Natural killer cell (primary cell): Measurements from ENCODE around the gene CAMK2B. TPM values are rescaled to one million over a fixed set of nuclear protein-coding genes. Genes with fewer than 3 reads are reported as not detected.

Experiments used
- ATAC-seq, 3 donors: fragments of 150-1000 bp in 2 of 3; fragments of 200-7000 bp in 1 of 3; cut with Tn5 transposase; 1 replicate in 1 of 3; 2 replicates in 2 of 3; pipeline ENCODE4 v1.10.0; 2021; ENCODE audit warnings: mild to moderate bottlenecking in 2 of 3, moderate library complexity in 2 of 3
- DNase-seq, 2 donors: peaks; one replicate each; pipeline versions ENCODE4 v3.0.0 to v3.0.0-alpha.2; 2013 to 2021; ENCODE audit warnings: mixed read lengths in 1 of 2
- H3K27ac ChIP-seq: one replicate; pipeline ENCODE4 v1.5.1; 2013; ENCODE audit warnings: mild to moderate bottlenecking, low read length
- H3K27me3 ChIP-seq: one replicate; pipeline ENCODE4 v1.6.1; 2013; ENCODE audit warnings: low read length; ENCODE audit not compliant: control insufficient read depth, insufficient read depth
- H3K36me3 ChIP-seq: one replicate; pipeline ENCODE4 v1.6.1; 2013; ENCODE audit warnings: low read length; ENCODE audit not compliant: control insufficient read depth, insufficient read depth
- H3K4me1 ChIP-seq: one replicate; pipeline ENCODE4 v1.6.1; 2013; ENCODE audit warnings: low read length; ENCODE audit not compliant: control insufficient read depth, insufficient read depth
- H3K4me3 ChIP-seq: one replicate; pipeline ENCODE4 v1.5.1; 2013; ENCODE audit warnings: low read length
- H3K9me3 ChIP-seq: one replicate; pipeline ENCODE4 v1.6.1; 2013; ENCODE audit warnings: low read length; ENCODE audit not compliant: control insufficient read depth, insufficient read depth
- H3K27ac Mint-ChIP-seq, 2 donors: one replicate each; pipeline ENCODE4 v1.8.0; 2022; ENCODE audit warnings: mild to moderate bottlenecking in 2 of 2, mixed read lengths in 2 of 2, moderate library complexity in 1 of 2
- H3K27me3 Mint-ChIP-seq, 2 donors: one replicate each; pipeline ENCODE4 v1.8.0; 2022; ENCODE audit warnings: low read depth in 2 of 2, mixed read lengths in 2 of 2
- H3K36me3 Mint-ChIP-seq: one replicate; pipeline ENCODE4 v1.8.0; 2022; ENCODE audit warnings: mixed read lengths
- H3K4me1 Mint-ChIP-seq, 2 donors: one replicate each; pipeline ENCODE4 v1.8.0; 2022; ENCODE audit warnings: mixed read lengths in 2 of 2
- H3K4me3 Mint-ChIP-seq: one replicate; pipeline ENCODE4 v1.8.0; 2022; ENCODE audit warnings: mild to moderate bottlenecking, moderate library complexity, mixed read lengths
- H3K9me3 Mint-ChIP-seq, 2 donors: one replicate each; pipeline ENCODE4 v1.8.0; 2022; ENCODE audit warnings: mixed read lengths in 2 of 2
- WGBS: methylation state at CpG from one replicate; pipeline ENCODE4 v1.1.7; 2013; ENCODE audit warnings: missing lambda C conversion rate; ENCODE audit not compliant: insufficient coverage; 5-methylcytosine and 5-hydroxymethylcytosine counted together
- intact Hi-C: fragments of 100-400 bp; cut with micrococcal nuclease; formaldehyde crosslinking; loops from one replicate; pipeline ENCODE4 v1.14.2; 2022
- total RNA-seq, 4 donors: library from RNA; stranded (reverse); fragments of 120-200 nt in 1 of 4; gene quantifications; one replicate each; pipeline versions ENCODE4 v1.2.3 to v1.2.4, GENCODE V29; 2013 to 2022
- TF ChIP-seq, protein P1 (sequence below): fragments of 200-600 bp; IDR thresholded peaks from one replicate; pipeline ENCODE4 v1.8.0; 2022; ENCODE audit warnings: antibody characterized with exemption

Gene CAMK2B
- total RNA-seq, 3 donors from 2014 or later (not counting 1 experiment from before 2014, with no cell fraction given), result 0.70 TPM; not detected in 2

DNA sequence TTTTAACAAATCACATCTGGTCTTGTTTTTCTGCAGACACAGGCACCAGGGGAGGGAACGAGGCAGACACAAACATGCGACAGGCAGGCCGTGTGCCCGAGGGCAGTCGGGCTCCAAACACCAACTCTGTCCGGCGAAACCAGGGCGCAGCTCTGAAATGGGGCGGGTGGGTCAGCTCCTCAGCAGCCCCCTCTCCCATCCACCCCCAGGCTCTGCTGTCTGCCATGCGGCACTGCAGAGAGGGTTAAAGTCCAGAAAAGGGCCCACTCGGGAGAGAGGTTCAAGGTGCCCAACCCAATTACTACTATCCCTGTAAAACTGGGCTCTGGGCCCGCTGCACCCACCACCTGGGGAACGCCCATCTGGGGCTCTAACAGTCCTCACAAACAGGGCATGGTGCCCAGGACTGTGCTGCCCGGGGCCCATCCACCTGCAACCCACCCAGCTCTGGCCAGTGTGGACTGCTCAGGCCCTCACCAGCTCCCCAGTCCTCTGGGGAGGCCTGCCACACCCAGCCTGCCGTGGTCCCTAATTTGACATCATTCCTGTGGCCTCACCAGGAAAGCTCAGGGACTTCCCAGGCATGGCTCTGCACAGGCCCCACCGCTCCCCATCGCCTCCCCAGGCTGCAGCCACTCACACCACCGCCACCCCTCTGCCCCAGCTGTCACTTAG, 105.9 kb downstream of the CAMK2B start:
- Histone ChIP-seq H3K9me3 (no peaks in the 10 kb centered on the region), H3K27me3 (no peaks in the 10 kb centered on the region), H3K4me3 (no peak overlapping the region), H3K36me3 (no peaks in the 10 kb centered on the region), H3K27ac (no peak overlapping the region), H3K4me1 (no peaks in the 10 kb centered on the region)
- Mint-ChIP-seq H3K36me3 (no peaks in the 10 kb centered on the region), H3K4me1 (no peaks in the 10 kb centered on the region), H3K27me3 (no peaks in the 10 kb centered on the region), H3K27ac (no peak overlapping the region), H3K9me3 (no peaks in the 10 kb centered on the region), H3K4me3 (no peak overlapping the region)
- TF ChIP-seq, protein P1, sequence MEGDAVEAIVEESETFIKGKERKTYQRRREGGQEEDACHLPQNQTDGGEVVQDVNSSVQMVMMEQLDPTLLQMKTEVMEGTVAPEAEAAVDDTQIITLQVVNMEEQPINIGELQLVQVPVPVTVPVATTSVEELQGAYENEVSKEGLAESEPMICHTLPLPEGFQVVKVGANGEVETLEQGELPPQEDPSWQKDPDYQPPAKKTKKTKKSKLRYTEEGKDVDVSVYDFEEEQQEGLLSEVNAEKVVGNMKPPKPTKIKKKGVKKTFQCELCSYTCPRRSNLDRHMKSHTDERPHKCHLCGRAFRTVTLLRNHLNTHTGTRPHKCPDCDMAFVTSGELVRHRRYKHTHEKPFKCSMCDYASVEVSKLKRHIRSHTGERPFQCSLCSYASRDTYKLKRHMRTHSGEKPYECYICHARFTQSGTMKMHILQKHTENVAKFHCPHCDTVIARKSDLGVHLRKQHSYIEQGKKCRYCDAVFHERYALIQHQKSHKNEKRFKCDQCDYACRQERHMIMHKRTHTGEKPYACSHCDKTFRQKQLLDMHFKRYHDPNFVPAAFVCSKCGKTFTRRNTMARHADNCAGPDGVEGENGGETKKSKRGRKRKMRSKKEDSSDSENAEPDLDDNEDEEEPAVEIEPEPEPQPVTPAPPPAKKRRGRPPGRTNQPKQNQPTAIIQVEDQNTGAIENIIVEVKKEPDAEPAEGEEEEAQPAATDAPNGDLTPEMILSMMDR, result no peak
- DNase-seq, result no peak
- 89% methylated on average over 18 of the region's 18 CpGs for WGBS
- no peak for ATAC-seq
- intact Hi-C loops, result no loop called here

DNA sequence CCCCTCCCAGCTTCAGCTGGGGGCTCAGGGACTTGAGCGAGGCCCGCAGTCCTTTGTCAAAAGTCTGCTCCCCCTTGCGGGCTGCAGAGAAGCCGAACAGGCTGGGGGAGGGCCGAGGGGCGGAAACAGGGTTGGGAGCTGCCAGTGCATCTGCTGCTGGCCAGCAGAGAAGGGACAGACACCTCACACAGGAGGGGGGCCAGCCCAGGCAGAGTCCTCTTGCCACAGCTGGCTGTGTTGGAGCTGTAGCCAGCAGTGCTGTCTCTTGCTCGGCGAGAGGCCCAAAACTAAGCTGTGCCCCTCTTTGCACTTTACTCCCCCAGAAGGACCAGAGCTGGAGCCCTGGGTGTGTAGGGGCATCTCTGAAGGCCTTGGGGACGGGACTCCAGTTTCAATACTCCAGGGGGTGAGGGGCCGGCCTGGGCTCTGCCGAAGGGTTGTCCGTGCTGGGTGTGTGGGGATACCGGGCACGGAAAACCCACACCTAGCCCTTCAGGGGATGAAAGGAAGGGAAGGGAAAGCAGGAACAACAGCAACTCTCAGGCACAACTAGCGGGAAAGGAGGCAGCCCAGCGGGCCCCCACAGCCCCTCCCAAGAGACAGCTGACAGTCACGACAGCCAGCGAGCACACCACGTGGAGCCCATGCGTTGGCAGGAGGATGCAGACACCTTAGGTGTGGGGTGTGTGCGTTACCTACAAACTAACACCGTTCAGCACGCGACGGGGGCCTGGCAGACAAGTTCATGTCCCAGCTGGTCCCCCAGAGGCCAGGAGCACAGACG, 106.8 kb downstream of the CAMK2B start:
- no peaks in the 10 kb centered on the region for H3K27me3 ChIP-seq
- no peak overlapping the region for H3K4me3 Mint-ChIP-seq
- no peak overlapping the region for H3K27ac ChIP-seq
- no peak for ATAC-seq
- no peak overlapping the region for H3K27ac Mint-ChIP-seq
- H3K36me3 Mint-ChIP-seq, result no peaks in the 10 kb centered on the region
- H3K4me1 ChIP-seq, result no peaks in the 10 kb centered on the region
- 87% methylated on average over 26 of the region's 26 CpGs for WGBS
- H3K36me3 ChIP-seq, result no peaks in the 10 kb centered on the region
- H3K9me3 Mint-ChIP-seq, result no peaks in the 10 kb centered on the region
- no peaks in the 10 kb centered on the region for H3K27me3 Mint-ChIP-seq
- intact Hi-C loops, result no loop called here
- no peak overlapping the region for H3K4me3 ChIP-seq
- H3K9me3 ChIP-seq, result no peaks in the 10 kb centered on the region
- H3K4me1 Mint-ChIP-seq, result no peaks in the 10 kb centered on the region
- no peak for DNase-seq
- TF ChIP-seq, protein P1, result no peak

DNA sequence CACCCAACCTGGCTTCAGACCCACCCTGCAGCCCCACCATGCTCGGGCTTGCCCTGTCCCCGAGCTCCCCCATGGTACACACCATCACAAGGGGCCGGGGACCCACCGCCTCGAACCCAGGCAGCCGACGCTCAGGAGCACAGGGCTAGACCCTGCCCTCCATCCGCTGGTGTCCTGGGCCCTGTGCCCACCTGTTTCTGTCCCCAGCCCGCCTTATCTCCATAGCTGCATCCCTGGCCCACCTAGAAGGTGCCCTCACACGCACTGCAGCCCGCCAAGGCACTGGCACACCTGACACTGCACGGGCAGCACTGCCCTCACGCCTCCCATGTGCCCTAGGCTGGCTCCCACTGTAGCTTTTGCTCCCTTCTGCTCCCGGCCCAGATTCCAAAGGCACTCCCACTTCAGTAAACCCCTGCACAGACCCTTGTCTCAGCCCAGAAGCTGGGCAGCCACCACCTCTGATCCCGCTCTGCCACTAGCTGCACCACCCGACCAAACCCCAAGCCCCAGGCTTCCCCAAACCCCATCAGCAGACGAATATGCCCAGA, 107.5 kb downstream of the CAMK2B start:
- TF ChIP-seq, protein P1, result no peak
- Histone ChIP-seq H3K27me3 (no peaks in the 10 kb centered on the region), H3K36me3 (peaks cover 5% of the 10 kb centered on the region), H3K27ac (no peak overlapping the region), H3K4me1 (no peaks in the 10 kb centered on the region), H3K4me3 (no peak overlapping the region), H3K9me3 (no peaks in the 10 kb centered on the region)
- Mint-ChIP-seq H3K27ac (no peak overlapping the region), H3K4me1 (no peaks in the 10 kb centered on the region), H3K9me3 (no peaks in the 10 kb centered on the region), H3K27me3 (no peaks in the 10 kb centered on the region), H3K4me3 (no peak overlapping the region), H3K36me3 (no peaks in the 10 kb centered on the region)
- DNase-seq, result no peak
- intact Hi-C loops, result no loop called here
- WGBS, result 86% methylated on average over 17 of the region's 17 CpGs
- ATAC-seq, result no peak
